Cardiac septum (tissue), 1 donor: ENCODE results near the gene CFAP92. TPM values are rescaled to one million over a fixed set of nuclear protein-coding genes. Genes with fewer than 3 reads are reported as not detected.
"Not testable (repeated sequence)": the region's sequence is repeated elsewhere in the genome, so short reads cannot be mapped to it uniquely, and the experiment has no call there.

Source experiments
- DNase-seq: peaks from one replicate; pipeline ENCODE4 v3.0.0-alpha.2; 2020; ENCODE audit warnings: low spot score
- intact Hi-C: fragments of 100-400 bp; cut with DNase I; formaldehyde crosslinking; loops from one replicate; pipeline ENCODE4 v1.14.0; 2022
- total RNA-seq: library from RNA; stranded (reverse); fragmentation: NEBNext Ultra II Directional; extraction: Animal tissue kit (Norgen Biotek cat#: 25700); gene quantifications from one replicate; pipeline ENCODE4 v1.2.1, GENCODE V29; 2021
- donor health status: DM: no; HTN: no; CAD: no.

The CFAP92 gene
- total RNA-seq, 1 donor from 2014 or later, result 0.27 TPM

- DNase-seq, result no peak
- intact Hi-C loops, result no loop called here
These were observed 43.5 kb downstream of the CFAP92 start for GRCh38 chr3:128950223-128950938.

DNA sequence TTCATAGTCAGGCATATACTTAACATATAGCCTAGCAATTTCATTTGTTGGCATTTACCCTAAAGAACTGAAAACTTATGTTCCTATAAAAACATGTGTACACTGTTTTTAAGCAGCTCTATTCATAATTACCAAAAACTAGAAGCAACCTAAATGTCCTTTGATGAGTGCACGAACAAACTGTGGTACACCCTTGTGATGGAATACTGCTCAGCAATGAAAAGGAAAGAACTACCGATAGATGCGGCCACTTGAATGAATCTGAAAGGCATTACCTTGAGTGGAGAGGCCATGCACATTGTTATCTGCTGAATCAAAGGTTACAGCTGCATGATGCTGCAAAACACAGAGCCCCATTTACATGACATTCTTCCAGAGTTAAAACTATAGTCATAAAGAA, 44.7 kb downstream of the CFAP92 start:
- intact Hi-C loops, result no loop called here
- DNase-seq, result no peak

GRCh38 chr3:128946411-128946810, 47.5 kb downstream of the CFAP92 start:
- DNase-seq, result no peak
- intact Hi-C loops, result no loop called here

DNA sequence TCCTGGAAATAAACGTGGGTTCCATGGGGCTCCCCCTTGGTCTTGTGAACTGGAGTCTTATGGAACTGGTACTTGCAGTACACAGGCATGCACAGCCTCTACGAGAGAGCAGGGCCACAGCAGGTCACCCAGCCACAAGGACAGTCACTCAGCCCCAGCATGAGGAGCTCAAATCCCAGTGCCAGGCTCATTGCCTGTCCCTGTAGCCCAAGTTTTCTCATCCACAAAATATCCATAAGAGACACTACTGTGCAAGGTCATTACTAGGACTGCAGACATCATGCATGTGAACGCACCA, 48.0 kb downstream of the CFAP92 start:
- no peak for DNase-seq
- intact Hi-C loops, result no loop called here

GRCh38 chr3:128945041-128945877, 48.6 kb downstream of the CFAP92 start:
- DNase-seq, result no peak
- intact Hi-C loops, result no loop called here

GRCh38 chr3:128942161-128942952, 51.5 kb downstream of the CFAP92 start:
- no peak for DNase-seq
- intact Hi-C loops, result no loop called here

GRCh38 chr3:128940252-128940651, 53.6 kb downstream of the CFAP92 start:
- intact Hi-C loops, result no loop called here
- no peak for DNase-seq

DNA sequence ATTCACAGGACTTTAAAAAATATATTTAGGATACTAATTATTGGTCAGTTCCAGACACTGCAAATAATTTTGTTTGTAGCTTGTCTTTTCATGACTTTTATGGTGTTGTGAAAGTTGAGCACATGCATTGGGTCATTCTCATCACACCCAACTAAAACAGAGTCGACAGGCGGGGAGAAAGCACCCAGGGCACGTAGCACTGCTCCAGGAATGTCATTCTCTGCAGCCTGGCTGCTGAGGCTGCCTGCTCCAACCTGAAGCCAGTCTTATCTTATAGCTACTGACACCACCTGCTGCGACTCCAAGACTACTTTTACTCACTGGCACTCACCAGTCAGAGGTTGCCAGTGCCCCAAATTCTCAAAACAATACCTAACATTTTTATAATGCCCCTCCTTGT, 57.5 kb downstream of the CFAP92 start:
- intact Hi-C loops, result no loop called here
- DNase-seq, result no peak

- no peak for DNase-seq
- intact Hi-C loops, result no loop called here
These were observed 58.0 kb downstream of the CFAP92 start for GRCh38 chr3:128935922-128936321.

DNA sequence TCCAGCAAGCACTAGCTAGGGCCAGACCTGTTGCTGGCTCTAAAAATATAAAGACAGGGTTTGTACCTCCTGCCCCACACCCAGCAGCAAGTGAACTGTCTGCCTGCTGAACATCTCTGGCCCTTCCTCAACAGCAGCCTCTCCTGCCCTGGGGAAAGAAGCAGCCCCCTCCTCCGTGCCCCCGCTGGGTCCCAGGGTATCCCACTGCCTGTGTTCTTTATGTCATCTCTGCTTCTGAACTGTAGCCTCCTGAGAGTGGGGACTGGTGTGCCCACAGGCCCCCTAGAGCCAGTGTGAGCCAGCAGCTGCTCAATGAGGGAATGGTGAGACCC, 60.0 kb downstream of the CFAP92 start:
- DNase-seq, result no peak
- intact Hi-C loops, result no loop called here

DNA sequence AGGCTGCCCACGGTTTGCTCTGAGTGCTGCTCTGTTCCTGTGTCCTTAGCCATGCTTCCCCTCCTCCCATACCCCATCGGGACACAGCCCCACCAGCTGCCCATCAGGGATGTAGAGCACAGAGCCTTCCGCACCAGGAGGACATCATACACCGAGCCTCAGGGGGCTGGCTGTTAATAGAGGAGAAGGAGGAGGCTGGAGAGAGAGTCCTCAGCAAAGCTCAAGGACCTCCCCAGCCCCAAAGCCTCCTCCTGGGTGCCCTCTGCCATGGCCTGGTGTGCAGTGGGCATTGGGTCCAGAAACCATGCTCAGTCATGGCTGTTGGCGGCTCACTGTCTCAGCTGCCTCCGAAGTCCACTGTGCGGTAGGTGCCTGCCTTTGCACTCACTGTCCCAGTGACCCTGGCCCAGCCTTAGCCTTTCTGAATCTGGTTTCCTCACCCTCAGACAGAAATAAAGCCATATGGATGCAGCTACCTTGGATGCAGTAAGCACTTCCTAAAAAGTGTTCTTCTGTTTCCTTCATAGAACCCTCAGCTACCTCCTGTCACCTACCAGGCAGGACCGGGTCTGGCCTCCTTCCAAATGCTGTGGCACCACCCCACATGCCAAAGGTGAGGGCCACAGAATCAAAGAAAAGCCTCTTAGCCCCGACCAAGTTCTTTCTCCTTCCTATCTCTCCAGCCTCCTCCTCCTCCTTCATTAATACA, 60.5 kb downstream of the CFAP92 start:
- no peak for DNase-seq

DNA sequence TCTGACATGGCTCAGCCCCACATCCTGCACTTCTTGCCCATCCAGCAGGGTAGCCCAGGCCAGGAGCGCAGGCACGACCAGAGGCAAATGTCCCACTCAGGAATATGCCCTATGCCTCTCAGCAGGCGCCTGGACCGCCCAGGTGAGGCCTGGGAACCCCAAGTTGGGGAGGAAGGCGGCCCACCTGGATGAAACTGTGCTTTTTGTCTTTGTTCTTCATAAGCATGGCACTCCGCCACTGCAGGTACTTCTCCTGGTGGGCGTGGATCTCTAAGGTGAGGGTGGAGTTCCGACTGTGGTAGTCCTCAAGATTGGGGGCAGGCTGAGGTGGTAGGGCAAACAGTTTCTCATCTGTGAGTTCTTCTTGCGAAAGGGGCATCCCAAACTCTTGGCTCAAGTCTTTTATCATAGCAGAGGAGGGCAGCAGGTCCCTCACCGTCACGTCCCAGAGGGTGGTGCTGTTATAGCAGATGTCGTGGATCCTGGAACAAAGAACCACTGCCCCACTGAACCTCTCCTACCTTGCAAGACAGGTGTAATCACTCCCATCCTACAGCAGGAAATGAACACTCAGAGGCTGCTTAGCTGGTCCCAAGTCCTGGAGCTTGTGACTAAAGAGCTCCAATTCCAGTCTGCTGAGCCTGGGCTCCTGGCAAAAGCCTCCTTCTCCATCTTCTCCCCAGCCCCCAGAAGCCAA, 61.2 kb downstream of the CFAP92 start:
- no peak for DNase-seq
- intact Hi-C loops, result no loop called here

More for the DNA sequence above, 60.5 kb downstream of the CFAP92 start:
- intact Hi-C loops, result no loop called here

GRCh38 chr3:128931046-128931445, 62.8 kb downstream of the CFAP92 start:
- DNase-seq, result no peak
- intact Hi-C loops, result no loop called here

DNA sequence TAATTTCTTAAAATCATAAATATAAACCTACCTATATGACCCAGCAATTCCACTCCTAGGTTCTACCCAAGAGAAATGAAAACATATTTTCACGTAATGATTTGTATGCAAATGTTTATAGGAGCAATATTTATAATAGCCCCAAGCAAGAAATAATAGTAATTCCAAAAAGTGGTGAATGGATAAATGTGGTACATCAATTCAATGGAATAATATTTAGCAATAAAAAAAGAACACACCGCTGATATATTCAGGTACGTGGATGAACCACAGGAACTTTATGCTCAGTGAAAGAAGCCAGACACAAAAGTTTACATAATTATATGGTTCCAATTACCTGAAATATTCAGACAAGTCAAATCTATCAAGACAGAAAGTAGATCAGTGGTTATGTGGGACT, 64.5 kb downstream of the CFAP92 start:
- intact Hi-C loops, result no loop called here
- no peak for DNase-seq

DNA sequence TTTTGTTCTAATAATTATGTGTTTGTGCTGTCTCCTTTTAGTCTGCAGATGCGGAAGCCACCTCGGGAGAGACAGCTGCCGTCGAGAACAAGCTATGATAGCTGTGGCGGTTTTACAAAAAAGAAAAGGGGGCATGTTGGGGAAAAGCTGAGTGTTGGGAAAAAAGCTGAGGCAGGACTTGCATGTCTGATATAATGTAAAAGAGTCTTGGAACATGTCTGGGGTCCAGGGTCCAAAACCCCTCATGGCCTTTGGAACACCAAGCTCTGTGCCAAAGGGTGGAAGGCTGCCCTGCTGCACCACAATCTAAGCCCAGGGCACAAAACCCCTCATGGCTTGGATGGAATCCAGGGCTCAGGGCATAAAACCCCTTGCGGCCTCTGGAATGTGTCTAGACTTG, 69.9 kb downstream of the CFAP92 start:
- intact Hi-C loops, DNase-seq: not testable (repeated sequence)

DNA sequence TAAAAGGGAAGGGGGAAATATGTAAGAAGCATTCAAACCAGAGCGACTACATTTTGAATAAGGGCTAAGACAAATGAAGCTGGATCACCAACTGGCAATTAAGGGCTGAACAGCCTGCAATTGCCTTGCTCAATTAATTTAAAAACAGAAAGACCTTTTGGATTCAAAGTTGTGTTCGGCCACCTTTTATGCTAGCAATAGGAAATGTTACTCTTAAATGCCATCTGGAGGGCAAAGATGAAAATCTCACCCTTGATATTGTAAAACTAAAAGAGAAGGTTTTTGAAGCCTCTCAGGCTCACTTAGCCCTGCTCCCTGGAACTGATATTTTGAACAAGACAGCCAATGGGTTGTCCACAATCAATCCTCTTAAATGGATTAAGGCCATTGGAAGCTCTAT, 70.3 kb downstream of the CFAP92 start:
- intact Hi-C loops, result no loop called here
- DNase-seq, result no peak

GRCh38 chr3:128922804-128923459, 70.9 kb downstream of the CFAP92 start:
- no peak for DNase-seq
- intact Hi-C loops, result no loop called here

GRCh38 chr3:128919988-128920387, 73.9 kb downstream of the CFAP92 start:
- intact Hi-C loops, result no loop called here
- no peak for DNase-seq

- intact Hi-C loops, result no loop called here
- no peak for DNase-seq
These were observed 76.6 kb downstream of the CFAP92 start for GRCh38 chr3:128917291-128917690.
